ENCODE data around the gene IL17RC.
A peak's percentile ranks its signal among the peaks of the same experiment; 100 is the strongest.

IL17RC gene

GRCh38 chr3:9957214-9957613 lies 40.3 kb downstream of the IL17RC start:
- no peak overlapping the region for H3K27ac ChIP-seq
- in situ Hi-C loops (cut with HindIII; ENCODE audit: low pct_ligation_motif_present, low sequenced_read_pairs): no loop called here
- peak; percentile 33 for TF ChIP-seq CTCF (IDR thresholded peaks at IDR 0.05; ENCODE audit: low read depth, low read length, missing control alignments)
- H3K27me3 ChIP-seq (replicated peaks): no peaks in the 10 kb centered on the region
- H3K4me3 ChIP-seq (ENCODE audit: low read depth, low read length): no peak overlapping the region
- DNase-seq: no peak
- no peaks in the 10 kb centered on the region for H3K36me3 ChIP-seq (replicated peaks)

GRCh38 chr3:9965200-9965875 lies 48.4 kb downstream of the IL17RC start:
- in situ Hi-C loops (cut with HindIII; ENCODE audit: low pct_ligation_motif_present, low sequenced_read_pairs): no loop called here
- Histone ChIP-seq H3K4me3 (ENCODE audit: low read depth, low read length) (no peak overlapping the region), H3K27me3 (replicated peaks) (no peaks in the 10 kb centered on the region), H3K36me3 (replicated peaks) (peaks cover 26% of the 10 kb centered on the region), H3K27ac (no peak overlapping the region)
- no peak for DNase-seq
- TF ChIP-seq CTCF (IDR thresholded peaks at IDR 0.05; ENCODE audit: low read depth, low read length, missing control alignments): no peak

GRCh38 chr3:9966841-9967240 lies 49.9 kb downstream of the IL17RC start:
- Histone ChIP-seq H3K27me3 (replicated peaks) (no peaks in the 10 kb centered on the region), H3K27ac (no peak overlapping the region), H3K4me3 (ENCODE audit: low read depth, low read length) (no peak overlapping the region), H3K36me3 (replicated peaks) (peaks cover 37% of the 10 kb centered on the region)
- no peak for DNase-seq
- TF ChIP-seq CTCF (IDR thresholded peaks at IDR 0.05; ENCODE audit: low read depth, low read length, missing control alignments): no peak
- in situ Hi-C loops (cut with HindIII; ENCODE audit: low pct_ligation_motif_present, low sequenced_read_pairs): no loop called here

GRCh38 chr3:9969632-9970019 lies 52.7 kb downstream of the IL17RC start:
- H3K27me3 ChIP-seq (replicated peaks): no peaks in the 10 kb centered on the region
- no peak for TF ChIP-seq CTCF (IDR thresholded peaks at IDR 0.05; ENCODE audit: low read depth, low read length, missing control alignments)
- H3K27ac ChIP-seq: peak overlapping the region; percentile 33
- no peak overlapping the region for H3K4me3 ChIP-seq (ENCODE audit: low read depth, low read length)
- peaks cover 52% of the 10 kb centered on the region for H3K36me3 ChIP-seq (replicated peaks)
- no peak for DNase-seq
- in situ Hi-C loops (cut with HindIII; ENCODE audit: low pct_ligation_motif_present, low sequenced_read_pairs): no loop called here

DNA sequence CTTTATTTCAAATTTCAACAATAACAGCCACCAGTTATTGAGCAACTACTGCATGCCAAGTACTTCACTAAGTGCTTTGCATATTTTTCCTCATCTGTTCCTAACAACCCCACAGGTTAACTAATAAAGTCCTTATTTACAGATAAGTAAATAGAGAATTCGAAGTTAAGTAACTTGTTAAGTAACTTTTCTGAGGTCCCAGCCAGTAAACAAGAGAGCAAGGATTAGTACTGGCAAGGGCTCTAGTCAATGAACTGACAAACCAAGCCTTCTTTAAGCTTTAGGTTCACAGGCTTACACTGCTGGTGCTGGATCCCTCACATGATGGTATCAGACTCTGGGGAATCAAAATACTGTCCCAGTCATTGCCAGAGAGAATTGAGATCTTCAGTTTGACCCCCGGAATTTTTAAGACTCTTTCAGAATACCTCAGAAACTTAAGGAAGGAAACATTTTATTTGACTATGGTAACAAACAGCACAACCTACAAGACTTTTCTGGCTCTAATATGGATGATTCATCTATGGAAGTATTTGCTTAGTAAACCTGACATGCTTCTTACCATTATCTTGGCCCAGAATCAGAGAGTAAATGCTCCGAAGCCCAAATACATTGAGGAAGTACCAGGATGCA lies 53.2 kb downstream of the IL17RC start:
- Histone ChIP-seq H3K27me3 (replicated peaks) (no peaks in the 10 kb centered on the region), H3K36me3 (replicated peaks) (peaks cover 55% of the 10 kb centered on the region), H3K27ac (peak overlapping the region; percentile 33), H3K4me3 (ENCODE audit: low read depth, low read length) (no peak overlapping the region)
- in situ Hi-C loops (cut with HindIII; ENCODE audit: low pct_ligation_motif_present, low sequenced_read_pairs): no loop called here
- peak; percentile 12 for DNase-seq
- TF ChIP-seq CTCF (IDR thresholded peaks at IDR 0.05; ENCODE audit: low read depth, low read length, missing control alignments): no peak

All from brain microvascular endothelial cell (primary cell).